Fibroblast of lung (primary cell): ENCODE data around the gene PPID. TPM values are rescaled to one million over a fixed set of nuclear protein-coding genes. Genes with fewer than 3 reads are reported as not detected.

Source experiments
- DNase-seq, 2 donors: peaks; one replicate each; pipeline versions ENCODE4 v3.0.0 to v3.0.0-alpha.2; 2010; ENCODE audit warnings: low read depth in 2 of 2
- H2AFZ ChIP-seq: 2 replicates; pipeline ENCODE4 v1.5.1; 2012; ENCODE audit warnings: low read length, control low read depth, inconsistent platforms
- H3K27ac ChIP-seq: 2 replicates; pipeline ENCODE4 v1.5.1; 2011; ENCODE audit warnings: low read length, control low read depth; ENCODE audit not compliant: insufficient read depth
- H3K27me3 ChIP-seq: 2 replicates; pipeline ENCODE4 v1.5.1; 2011; ENCODE audit warnings: mild to moderate bottlenecking, low read length; ENCODE audit not compliant: control insufficient read depth, insufficient read depth
- H3K36me3 ChIP-seq: 2 replicates; pipeline ENCODE4 v1.5.1; 2011; ENCODE audit warnings: low read length; ENCODE audit not compliant: control insufficient read depth, insufficient read depth
- H3K4me1 ChIP-seq: 2 replicates; pipeline ENCODE4 v1.5.1; 2011; ENCODE audit warnings: low read length; ENCODE audit not compliant: control insufficient read depth, insufficient read depth; ENCODE audit errors: extremely low read depth
- H3K4me2 ChIP-seq: 2 replicates; pipeline ENCODE4 v1.5.1; 2011; ENCODE audit warnings: low read length, control low read depth; ENCODE audit not compliant: insufficient read depth; ENCODE audit errors: extremely low read depth
- H3K4me3 ChIP-seq, 4 experiments: fragments of 200-600 bp in 1 of 4; sonication (generic) in 1 of 4; replicated peaks in 1 of 4; 2 replicates each; pipeline ENCODE4 v1.5.1; 2011 to 2016; ENCODE audit warnings: low read length in 4 of 4, low read depth in 3 of 4, mild to moderate bottlenecking in 3 of 4, control low read depth in 2 of 4, inconsistent platforms in 1 of 4, mixed read lengths in 1 of 4; ENCODE audit not compliant: insufficient read depth in 1 of 4; ENCODE audit errors: control extremely low read depth in 1 of 4
- H3K79me2 ChIP-seq: 2 replicates; pipeline ENCODE4 v1.5.1; 2012; ENCODE audit warnings: mild to moderate bottlenecking, low read length, inconsistent platforms; ENCODE audit not compliant: control insufficient read depth, insufficient read depth
- H3K9ac ChIP-seq: 2 replicates; pipeline ENCODE4 v1.5.1; 2011; ENCODE audit warnings: mild to moderate bottlenecking, low read length, control low read depth; ENCODE audit not compliant: insufficient read depth
- H3K9me3 ChIP-seq: 2 replicates; pipeline ENCODE4 v1.5.1; 2012; ENCODE audit warnings: low read depth, low read length; ENCODE audit not compliant: control insufficient read depth, insufficient read depth
- H4K20me1 ChIP-seq: 2 replicates; pipeline ENCODE4 v1.5.1; 2011; ENCODE audit warnings: low read length; ENCODE audit not compliant: control insufficient read depth, insufficient read depth; ENCODE audit errors: extremely low read depth
- EZH2 ChIP-seq: IDR thresholded peaks from 2 replicates; pipeline ENCODE4 v1.5.1; 2012; ENCODE audit warnings: low read length, control low read depth, mild to moderate bottlenecking; ENCODE audit errors: missing control alignments
- polyA plus RNA-seq, 2 donors: library from polyadenylated mRNA; depleted of rRNA in 1 of 2; stranded (reverse) in 1 of 2; unstranded in 1 of 2; fragments of >200 nt; gene quantifications; 2 replicates each; pipeline ENCODE4 v1.2.1, GENCODE V29; 2011 to 2012; ENCODE audit warnings: missing spikeins in 1 of 2
- total RNA-seq: library from RNA; depleted of rRNA; stranded (reverse); fragments of >200 nt; gene quantifications from 2 replicates; pipeline ENCODE4 v1.2.1, GENCODE V29; 2014
- TF ChIP-seq, protein P1 (sequence below), 2 donors: IDR thresholded peaks in 1 of 2; conservative IDR thresholded peaks in 1 of 2; 1 replicate in 1 of 2; 2 replicates in 1 of 2; pipeline ENCODE4 v1.5.1; 2011 to 2012; ENCODE audit warnings: low read length in 2 of 2, control low read depth in 1 of 2, inconsistent platforms in 1 of 2, low read depth in 1 of 2, mild to moderate bottlenecking in 1 of 2

The PPID gene
- total and polyA plus RNA-seq, 2 donors (not counting 1 experiment from before 2014, with no cell fraction given): 18.4 to 36.0 TPM

- H4K20me1 ChIP-seq: no peaks in the 10 kb centered on the region
- no peak overlapping the region for H2AFZ ChIP-seq
- peaks cover 38% of the 10 kb centered on the region for H3K79me2 ChIP-seq
- TF ChIP-seq, protein P1, sequence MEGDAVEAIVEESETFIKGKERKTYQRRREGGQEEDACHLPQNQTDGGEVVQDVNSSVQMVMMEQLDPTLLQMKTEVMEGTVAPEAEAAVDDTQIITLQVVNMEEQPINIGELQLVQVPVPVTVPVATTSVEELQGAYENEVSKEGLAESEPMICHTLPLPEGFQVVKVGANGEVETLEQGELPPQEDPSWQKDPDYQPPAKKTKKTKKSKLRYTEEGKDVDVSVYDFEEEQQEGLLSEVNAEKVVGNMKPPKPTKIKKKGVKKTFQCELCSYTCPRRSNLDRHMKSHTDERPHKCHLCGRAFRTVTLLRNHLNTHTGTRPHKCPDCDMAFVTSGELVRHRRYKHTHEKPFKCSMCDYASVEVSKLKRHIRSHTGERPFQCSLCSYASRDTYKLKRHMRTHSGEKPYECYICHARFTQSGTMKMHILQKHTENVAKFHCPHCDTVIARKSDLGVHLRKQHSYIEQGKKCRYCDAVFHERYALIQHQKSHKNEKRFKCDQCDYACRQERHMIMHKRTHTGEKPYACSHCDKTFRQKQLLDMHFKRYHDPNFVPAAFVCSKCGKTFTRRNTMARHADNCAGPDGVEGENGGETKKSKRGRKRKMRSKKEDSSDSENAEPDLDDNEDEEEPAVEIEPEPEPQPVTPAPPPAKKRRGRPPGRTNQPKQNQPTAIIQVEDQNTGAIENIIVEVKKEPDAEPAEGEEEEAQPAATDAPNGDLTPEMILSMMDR (conservative IDR thresholded peaks at IDR 0.05 in 1 of 2, IDR thresholded peaks at IDR 0.05 in 1 of 2; ENCODE audit: low read depth in 1 of 2, low read length in 2 of 2): no peak
- no peak for TF ChIP-seq EZH2
- H3K4me2 ChIP-seq: peak overlapping the region; percentile 90
- no peak for DNase-seq
- peak overlapping the region in 1 of 4 experiments; percentile 75 for H3K4me3 ChIP-seq
- H3K9me3 ChIP-seq: no peaks in the 10 kb centered on the region
- H3K27ac ChIP-seq: no peak overlapping the region
- no peaks in the 10 kb centered on the region for H3K27me3 ChIP-seq
- H3K36me3 ChIP-seq: no peaks in the 10 kb centered on the region
- H3K9ac ChIP-seq: no peak overlapping the region
- peaks cover 2% of the 10 kb centered on the region for H3K4me1 ChIP-seq
These were observed 47.5 kb upstream of the PPID start for GRCh38 chr4:158770671-158771070.

GRCh38 chr4:158769175-158769921 lies 46.2 kb upstream of the PPID start:
- Histone ChIP-seq H3K9me3 (no peaks in the 10 kb centered on the region), H3K4me2 (peak overlapping the region; percentile 90), H3K27me3 (no peaks in the 10 kb centered on the region), H3K27ac (peak overlapping the region; percentile 81), H4K20me1 (no peaks in the 10 kb centered on the region), H3K79me2 (peaks cover 36% of the 10 kb centered on the region), H3K4me1 (no peaks in the 10 kb centered on the region), H3K9ac (peak overlapping the region; percentile 90), H3K4me3 (peak overlapping the region; percentile 75 to 92 (median 84)), H2AFZ (peak overlapping the region; percentile 81), H3K36me3 (no peaks in the 10 kb centered on the region)
- TF ChIP-seq, protein P1 (conservative IDR thresholded peaks at IDR 0.05 in 1 of 2, IDR thresholded peaks at IDR 0.05 in 1 of 2; ENCODE audit: low read depth in 1 of 2, low read length in 2 of 2): no peak
- no peak for TF ChIP-seq EZH2
- DNase-seq: peak; percentile 16 to 36

- DNase-seq: peak; percentile 70 to 78
- TF ChIP-seq, protein P1 (conservative IDR thresholded peaks at IDR 0.05 in 1 of 2, IDR thresholded peaks at IDR 0.05 in 1 of 2; ENCODE audit: low read depth in 1 of 2, low read length in 2 of 2): no peak
- no peak for TF ChIP-seq EZH2
- Histone ChIP-seq H3K4me1 (no peaks in the 10 kb centered on the region), H3K9me3 (no peaks in the 10 kb centered on the region), H3K4me3 (peak within 1 kb of the TSS; percentile 75 to 92 (median 84)), H3K4me2 (peak within 1 kb of the TSS; percentile 90), H4K20me1 (no peaks in the 10 kb centered on the region), H3K79me2 (peaks cover 32% of the 10 kb centered on the region), H3K27me3 (no peaks in the 10 kb centered on the region), H3K9ac (peak within 1 kb of the TSS; percentile 90), H3K27ac (peak within 1 kb of the TSS; percentile 81), H3K36me3 (no peaks in the 10 kb centered on the region), H2AFZ (peak within 1 kb of the TSS; percentile 81)
These were observed 45.5 kb upstream of the PPID start, which contains the start of gene FNIP2 for GRCh38 chr4:158768555-158769174. FNIP2 (plus strand) TSS chr4:158769026; CDS start chr4:158769213, 187 bp downstream.
